Large intestine (tissue), 3 donors: ENCODE data around the gene DLG1. TPM values are rescaled to one million over a fixed set of nuclear protein-coding genes. Genes with fewer than 3 reads are reported as not detected.

ENCODE experiments used
- DNase-seq, 2 donors: peaks; one replicate each; pipeline versions ENCODE4 v3.0.0 to v3.0.0-alpha.2; 2013
- H3K27ac ChIP-seq: one replicate; pipeline ENCODE4 v1.5.1; 2013; ENCODE audit warnings: low read length
- H3K27me3 ChIP-seq: 2 replicates; pipeline ENCODE4 v1.6.1; 2013; ENCODE audit warnings: low read length; ENCODE audit not compliant: control insufficient read depth, insufficient read depth
- H3K36me3 ChIP-seq: 2 replicates; pipeline ENCODE4 v1.6.1; 2013; ENCODE audit warnings: low read length; ENCODE audit not compliant: control insufficient read depth, insufficient read depth
- H3K4me1 ChIP-seq: one replicate; pipeline ENCODE4 v1.6.1; 2013; ENCODE audit warnings: low read length; ENCODE audit not compliant: control insufficient read depth, insufficient read depth
- H3K4me3 ChIP-seq: one replicate; pipeline ENCODE4 v1.5.1; 2013; ENCODE audit warnings: low read length
- H3K9me3 ChIP-seq: one replicate; pipeline ENCODE4 v1.6.1; 2013; ENCODE audit warnings: mild to moderate bottlenecking, low read depth, low read length, moderate library complexity; ENCODE audit not compliant: control insufficient read depth
- WGBS: methylation state at CpG from one replicate; pipeline ENCODE4 v1.1.5; 2013; ENCODE audit warnings: low lambda C conversion rate; ENCODE audit not compliant: insufficient coverage; 5-methylcytosine and 5-hydroxymethylcytosine counted together
- polyA plus RNA-seq: library from polyadenylated mRNA; unstranded; fragments of 120-200 nt; gene quantifications from one replicate; pipeline ENCODE4 v1.2.1, GENCODE V29; 2013

DLG1 gene
- polyA plus RNA-seq, 1 donor: 74.5 TPM

GRCh38 chr3:197002701-197003454, 295.5 kb downstream of the DLG1 start:
- Histone ChIP-seq H3K4me1 (peaks cover 38% of the 10 kb centered on the region), H3K27ac (no peak overlapping the region), H3K27me3 (no peaks in the 10 kb centered on the region), H3K36me3 (peaks cover 47% of the 10 kb centered on the region), H3K4me3 (peak overlapping the region; percentile 69), H3K9me3 (peaks cover 17% of the 10 kb centered on the region)
- peak; percentile 86 to 91 for DNase-seq
- WGBS: no CpG with 5 or more reads among the region's 113 CpGs

- no CpG with 5 or more reads among the region's 55 CpGs for WGBS
- H3K36me3 ChIP-seq: peaks cover 40% of the 10 kb centered on the region
- H3K27me3 ChIP-seq: no peaks in the 10 kb centered on the region
- peaks cover 17% of the 10 kb centered on the region for H3K9me3 ChIP-seq
- no peak for DNase-seq
- peak overlapping the region; percentile 13 for H3K4me3 ChIP-seq
- peak overlapping the region; percentile 38 for H3K27ac ChIP-seq
- peaks cover 30% of the 10 kb centered on the region for H3K4me1 ChIP-seq
Measured at GRCh38 chr3:197001972-197002700, 296.3 kb downstream of the DLG1 start.

GRCh38 chr3:197001106-197001971, 297.1 kb downstream of the DLG1 start:
- no peak for DNase-seq
- WGBS: no CpG with 5 or more reads among the region's 20 CpGs
- peak overlapping the region; percentile 38 for H3K27ac ChIP-seq

GRCh38 chr3:197000211-197000610, 298.2 kb downstream of the DLG1 start:
- Histone ChIP-seq H3K27ac (no peak overlapping the region), H3K36me3 (peaks cover 25% of the 10 kb centered on the region), H3K4me1 (peaks cover 16% of the 10 kb centered on the region), H3K4me3 (no peak overlapping the region), H3K9me3 (peaks cover 17% of the 10 kb centered on the region), H3K27me3 (no peaks in the 10 kb centered on the region)
- WGBS: no CpG with 5 or more reads among the region's 5 CpGs
- no peak for DNase-seq

More at GRCh38 chr3:197001106-197001971, 297.1 kb downstream of the DLG1 start:
- Histone ChIP-seq H3K4me1 (peaks cover 22% of the 10 kb centered on the region), H3K27me3 (no peaks in the 10 kb centered on the region), H3K36me3 (peaks cover 33% of the 10 kb centered on the region), H3K9me3 (peaks cover 17% of the 10 kb centered on the region), H3K4me3 (no peak overlapping the region)

- Histone ChIP-seq H3K27me3 (no peaks in the 10 kb centered on the region), H3K9me3 (peaks cover 22% of the 10 kb centered on the region), H3K27ac (peak overlapping the region; percentile 35), H3K4me3 (no peak overlapping the region), H3K36me3 (peaks cover 16% of the 10 kb centered on the region), H3K4me1 (peaks cover 7% of the 10 kb centered on the region)
- no CpG with 5 or more reads among the region's 21 CpGs for WGBS
- DNase-seq: peak in 1 of 2 donors; percentile 46
Measured at GRCh38 chr3:196998966-196999760, 299.2 kb downstream of the DLG1 start.

- no CpG with 5 or more reads among the region's 15 CpGs for WGBS
- no peaks in the 10 kb centered on the region for H3K4me1 ChIP-seq
- H3K27me3 ChIP-seq: no peaks in the 10 kb centered on the region
- no peak for DNase-seq
- no peak overlapping the region for H3K27ac ChIP-seq
- peaks cover 11% of the 10 kb centered on the region for H3K36me3 ChIP-seq
- H3K4me3 ChIP-seq: no peak overlapping the region
- H3K9me3 ChIP-seq: peaks cover 25% of the 10 kb centered on the region
Measured at GRCh38 chr3:196997311-196997710, 301.1 kb downstream of the DLG1 start.

GRCh38 chr3:196996454-196997265, 301.8 kb downstream of the DLG1 start:
- peaks cover 5% of the 10 kb centered on the region for H3K36me3 ChIP-seq
- H3K9me3 ChIP-seq: peaks cover 22% of the 10 kb centered on the region
- H3K27me3 ChIP-seq: no peaks in the 10 kb centered on the region
- WGBS: no CpG with 5 or more reads among the region's 17 CpGs
- DNase-seq: no peak
- H3K4me1 ChIP-seq: peaks cover 2% of the 10 kb centered on the region
- H3K27ac ChIP-seq: no peak overlapping the region
- no peak overlapping the region for H3K4me3 ChIP-seq

GRCh38 chr3:196995646-196996355, 302.6 kb downstream of the DLG1 start:
- Histone ChIP-seq H3K27ac (no peak overlapping the region), H3K4me3 (no peak overlapping the region), H3K27me3 (no peaks in the 10 kb centered on the region), H3K36me3 (peaks cover under 1% of the 10 kb centered on the region), H3K9me3 (peaks cover 22% of the 10 kb centered on the region), H3K4me1 (peaks cover 11% of the 10 kb centered on the region)
- WGBS: no CpG with 5 or more reads among the region's 14 CpGs
- no peak for DNase-seq

- DNase-seq: no peak
- Histone ChIP-seq H3K4me1 (peaks cover 18% of the 10 kb centered on the region), H3K27ac (no peak overlapping the region), H3K27me3 (no peaks in the 10 kb centered on the region), H3K36me3 (no peaks in the 10 kb centered on the region), H3K4me3 (no peak overlapping the region), H3K9me3 (peaks cover 22% of the 10 kb centered on the region)
- no CpG with 5 or more reads among the region's 19 CpGs for WGBS
Measured at GRCh38 chr3:196995027-196995426, 303.4 kb downstream of the DLG1 start.
